T follicular helper cell (primary cell): ENCODE measurements around the gene RPS6KA4.

Experiments used
- DNase-seq: peaks from one replicate; pipeline ENCODE4 v3.0.0-alpha.2; 2020; ENCODE audit warnings: low read depth

Gene RPS6KA4

DNA sequence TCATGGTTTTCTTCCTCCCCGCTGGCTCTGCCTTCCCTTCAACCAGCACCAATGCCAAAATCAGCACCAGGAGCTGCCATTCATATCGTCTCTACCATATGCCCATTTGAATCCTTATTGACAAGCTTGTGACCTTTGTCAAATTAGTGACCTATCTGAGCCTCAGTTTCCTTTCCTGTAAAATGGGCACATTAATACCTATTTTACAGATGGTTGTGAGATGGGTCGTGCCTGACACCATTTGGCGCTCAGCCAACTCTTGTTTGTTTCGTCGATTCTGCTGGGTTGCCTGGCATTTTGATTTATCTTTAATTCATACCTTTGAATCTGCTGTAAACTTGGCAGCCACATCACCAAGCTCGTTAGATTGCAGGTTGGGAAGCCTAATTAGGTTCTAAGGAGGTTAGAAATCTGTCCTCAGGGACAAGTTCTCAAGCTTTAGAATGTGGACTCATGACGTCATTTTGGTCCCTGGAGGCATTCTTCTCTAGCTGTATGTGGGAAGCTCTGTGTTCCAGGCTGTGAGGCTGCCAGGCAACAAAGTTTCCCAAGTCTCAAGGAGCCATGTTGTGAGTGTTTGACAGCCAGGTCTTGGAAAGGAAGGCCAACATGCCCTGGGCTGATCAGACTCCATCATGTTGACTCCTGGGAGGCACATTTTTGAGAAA, 61.0 kb downstream of the RPS6KA4 start:
- DNase-seq: no peak
